ENCODE measurements around the gene PACRG.

Gene PACRG

DNA sequence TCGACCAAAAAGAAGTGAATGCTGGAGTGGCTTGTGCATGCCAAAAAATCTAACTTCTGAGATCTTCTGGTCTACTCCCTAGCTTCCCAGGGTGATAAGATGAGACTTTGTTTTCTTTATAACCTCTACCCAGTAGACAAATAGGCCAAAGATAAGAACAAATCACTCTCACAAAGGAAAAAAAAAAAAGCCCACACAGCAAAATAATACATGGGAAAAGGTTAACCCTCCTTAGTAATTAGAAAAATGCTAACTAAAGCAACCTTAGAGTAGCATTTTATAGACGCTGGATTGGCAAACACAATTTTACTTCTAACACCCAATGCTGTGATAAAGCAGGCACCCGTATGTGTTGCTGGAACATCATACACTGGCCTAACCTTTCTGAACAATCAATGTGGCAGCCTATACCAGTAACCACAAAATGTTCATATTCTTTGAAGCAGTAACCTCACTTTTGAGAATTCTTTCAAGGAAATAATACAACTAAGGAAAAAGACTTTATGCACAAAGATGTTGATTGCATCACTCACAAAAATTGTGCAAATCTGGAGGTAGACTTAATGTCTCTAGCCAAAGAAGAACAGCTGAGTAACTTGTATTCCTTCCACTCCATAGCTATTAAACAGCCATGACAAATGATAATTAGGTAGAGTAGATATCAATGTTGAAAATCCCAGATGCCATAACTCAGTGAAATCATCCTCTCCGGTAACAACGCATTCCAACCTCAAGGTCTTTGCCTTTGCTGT lies 570.5 kb downstream of the PACRG start:
- Histone ChIP-seq H3K4me3 (no peak overlapping the region), H3K27ac (no peak overlapping the region)
- TF ChIP-seq, protein P1, sequence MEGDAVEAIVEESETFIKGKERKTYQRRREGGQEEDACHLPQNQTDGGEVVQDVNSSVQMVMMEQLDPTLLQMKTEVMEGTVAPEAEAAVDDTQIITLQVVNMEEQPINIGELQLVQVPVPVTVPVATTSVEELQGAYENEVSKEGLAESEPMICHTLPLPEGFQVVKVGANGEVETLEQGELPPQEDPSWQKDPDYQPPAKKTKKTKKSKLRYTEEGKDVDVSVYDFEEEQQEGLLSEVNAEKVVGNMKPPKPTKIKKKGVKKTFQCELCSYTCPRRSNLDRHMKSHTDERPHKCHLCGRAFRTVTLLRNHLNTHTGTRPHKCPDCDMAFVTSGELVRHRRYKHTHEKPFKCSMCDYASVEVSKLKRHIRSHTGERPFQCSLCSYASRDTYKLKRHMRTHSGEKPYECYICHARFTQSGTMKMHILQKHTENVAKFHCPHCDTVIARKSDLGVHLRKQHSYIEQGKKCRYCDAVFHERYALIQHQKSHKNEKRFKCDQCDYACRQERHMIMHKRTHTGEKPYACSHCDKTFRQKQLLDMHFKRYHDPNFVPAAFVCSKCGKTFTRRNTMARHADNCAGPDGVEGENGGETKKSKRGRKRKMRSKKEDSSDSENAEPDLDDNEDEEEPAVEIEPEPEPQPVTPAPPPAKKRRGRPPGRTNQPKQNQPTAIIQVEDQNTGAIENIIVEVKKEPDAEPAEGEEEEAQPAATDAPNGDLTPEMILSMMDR (IDR thresholded peaks at IDR 0.05) = no peak
- DNase-seq (ENCODE audit: low spot score) = no peak

- no peak for DNase-seq (ENCODE audit: low spot score)
- Histone ChIP-seq H3K4me3 (no peak overlapping the region), H3K27ac (no peak overlapping the region)
- TF ChIP-seq, protein P1 (IDR thresholded peaks at IDR 0.05) = no peak
Measured at GRCh38 chr6:163300838-163301237, 573.1 kb downstream of the PACRG start.

GRCh38 chr6:163301726-163302635 lies 574.2 kb downstream of the PACRG start:
- no peak overlapping the region for H3K4me3 ChIP-seq
- TF ChIP-seq, protein P1 (IDR thresholded peaks at IDR 0.05) = no peak
- no peak overlapping the region for H3K27ac ChIP-seq
- DNase-seq (ENCODE audit: low spot score) = no peak

GRCh38 chr6:163302747-163303146 lies 575.0 kb downstream of the PACRG start:
- Histone ChIP-seq H3K4me3 (no peak overlapping the region), H3K27ac (no peak overlapping the region)
- DNase-seq (ENCODE audit: low spot score) = no peak
- TF ChIP-seq, protein P1 (IDR thresholded peaks at IDR 0.05) = no peak

GRCh38 chr6:163306000-163306399 lies 578.2 kb downstream of the PACRG start:
- Histone ChIP-seq H3K27ac (no peak overlapping the region), H3K4me3 (no peak overlapping the region)
- TF ChIP-seq, protein P1 (IDR thresholded peaks at IDR 0.05) = no peak
- DNase-seq (ENCODE audit: low spot score) = no peak

DNA sequence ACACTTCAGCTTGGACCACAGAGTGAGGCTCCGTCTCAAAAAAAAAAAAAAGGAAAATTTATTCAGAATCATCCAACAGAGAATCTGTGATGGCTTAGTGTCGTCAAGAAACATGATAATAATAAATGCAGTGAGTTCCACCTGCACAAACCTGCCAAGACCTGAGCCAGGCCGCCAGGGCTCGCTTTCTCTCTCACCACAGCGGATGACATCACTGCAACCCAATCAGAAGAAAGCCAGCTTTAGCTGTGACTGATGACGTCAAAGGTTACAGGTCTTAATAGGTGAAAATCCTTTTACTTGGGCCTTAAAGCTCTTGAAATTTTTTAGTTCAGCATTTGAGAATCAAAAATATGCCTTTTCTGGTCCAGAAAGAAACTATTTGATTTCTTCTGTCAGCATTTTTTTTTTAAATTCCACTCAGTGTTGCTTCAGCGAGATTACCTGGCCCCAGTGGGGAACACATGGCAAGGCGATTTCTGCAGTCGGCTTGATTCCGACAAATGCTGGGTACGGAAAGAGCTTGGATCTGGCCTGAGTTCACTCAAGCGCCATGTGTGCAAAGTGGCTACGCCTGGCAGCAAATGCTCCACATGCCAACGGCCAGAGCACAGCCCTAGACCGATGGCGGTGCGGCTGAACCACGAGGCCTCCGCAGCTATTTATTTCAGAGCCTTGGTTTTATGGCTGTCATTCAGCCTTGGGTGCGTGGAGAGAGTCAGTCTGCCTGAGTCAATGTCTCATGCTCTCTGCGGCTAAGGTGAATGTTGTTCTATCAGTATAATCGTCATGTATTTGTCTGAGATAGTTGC lies 581.1 kb downstream of the PACRG start:
- DNase-seq (ENCODE audit: low spot score) = no peak
- no peak overlapping the region for H3K27ac ChIP-seq
- TF ChIP-seq, protein P1 (IDR thresholded peaks at IDR 0.05) = no peak
- H3K4me3 ChIP-seq = no peak overlapping the region
